HepG2 (cell line): ENCODE measurements around the gene REPIN1. TPM values are rescaled to one million over a fixed set of nuclear protein-coding genes. Genes with fewer than 3 reads are reported as not detected.

Source experiments
- ATF1 ChIP-seq: IDR thresholded peaks from 2 replicates; pipeline ENCODE4 v1.6.1; 2016; ENCODE audit warnings: mild to moderate bottlenecking, control low read depth
- ATF7 ChIP-seq, 2 experiments: fragments of 450-650 bp in 1 of 2; sonication (generic) in 1 of 2; formaldehyde crosslinking in 1 of 2; IDR thresholded peaks; 2 replicates each; pipeline versions ENCODE4 v1.4.0 to v1.6.1; 2016 to 2020; ENCODE audit warnings: antibody characterized with exemption in 1 of 2, mild to moderate bottlenecking in 1 of 2, missing genetic modification reagents in 1 of 2
- CAMTA2 ChIP-seq: sonication (generic); formaldehyde crosslinking; IDR thresholded peaks from 2 replicates; pipeline ENCODE4 v1.4.0; 2020; ENCODE audit warnings: mild to moderate bottlenecking, missing genetic modification reagents, borderline replicate concordance
- DNMT3B ChIP-seq: conservative IDR thresholded peaks from 2 replicates; pipeline ENCODE4 v1.6.1; 2016; ENCODE audit warnings: missing biosample characterization, control low read depth
- EED ChIP-seq: sonication (generic); formaldehyde crosslinking; IDR thresholded peaks from 2 replicates; pipeline ENCODE4 v1.5.0; 2020; ENCODE audit warnings: mild to moderate bottlenecking, missing genetic modification reagents
- ELF1 ChIP-seq: sonication (generic); formaldehyde crosslinking; IDR thresholded peaks from 2 replicates; pipeline ENCODE4 v1.4.0; 2020; ENCODE audit warnings: missing genetic modification reagents
- ELF3 ChIP-seq: IDR thresholded peaks from 2 replicates; pipeline ENCODE4 v1.6.1; 2016; ENCODE audit warnings: missing genetic modification reagents, missing compliant biosample characterization
- EZH2 ChIP-seq: conservative IDR thresholded peaks from 2 replicates; pipeline ENCODE4 v1.6.1; 2012; ENCODE audit warnings: mild to moderate bottlenecking, low read depth, low read length, moderate library complexity
- HMGA1 ChIP-seq: sonication (generic); formaldehyde crosslinking; conservative IDR thresholded peaks from 2 replicates; pipeline ENCODE4 v1.4.0; 2020; ENCODE audit warnings: missing genetic modification reagents
- ISX ChIP-seq: sonication (generic); formaldehyde crosslinking; conservative IDR thresholded peaks from 2 replicates; pipeline ENCODE4 v1.5.0; 2020; ENCODE audit warnings: missing genetic modification reagents
- MTF2 ChIP-seq: sonication (generic); formaldehyde crosslinking; IDR thresholded peaks from 2 replicates; pipeline ENCODE4 v1.5.0; 2020; ENCODE audit warnings: missing genetic modification reagents, borderline replicate concordance
- NFE2L2 ChIP-seq: fragments of 150-350 bp; IDR thresholded peaks from 2 replicates; pipeline ENCODE4 v1.6.1; 2014; ENCODE audit warnings: low read length
- NR2F1 ChIP-seq, 2 experiments: fragments of 450-650 bp in 1 of 2; formaldehyde crosslinking in 1 of 2; IDR thresholded peaks; 2 replicates each; pipeline versions ENCODE4 v1.5.0 to v1.6.1; 2016 to 2020; ENCODE audit warnings: mild to moderate bottlenecking in 1 of 2, missing compliant biosample characterization in 1 of 2, missing genetic modification reagents in 1 of 2, moderate library complexity in 1 of 2
- RFX3 ChIP-seq: IDR thresholded peaks from 2 replicates; pipeline ENCODE4 v1.6.1; 2016; ENCODE audit warnings: missing biosample characterization, missing genetic modification reagents
- SCMH1 ChIP-seq: sonication (generic); formaldehyde crosslinking; IDR thresholded peaks from 2 replicates; pipeline ENCODE4 v1.9.0; 2021; ENCODE audit warnings: missing genetic modification reagents, mild to moderate bottlenecking, borderline replicate concordance
- SRF ChIP-seq: IDR thresholded peaks from 2 replicates; pipeline ENCODE4 v1.6.1; 2011; ENCODE audit warnings: mild to moderate bottlenecking, low read depth, low read length, moderate library complexity
- SRY ChIP-seq: sonication (generic); formaldehyde crosslinking; IDR thresholded peaks from 2 replicates; pipeline ENCODE4 v1.8.0; 2022; ENCODE audit warnings: mild to moderate bottlenecking, missing genetic modification reagents
- TGIF2 ChIP-seq: IDR thresholded peaks from 2 replicates; pipeline ENCODE4 v1.6.1; 2016; ENCODE audit warnings: control low read depth, missing compliant biosample characterization
- ZNF235 ChIP-seq: sonication (generic); formaldehyde crosslinking; IDR thresholded peaks from 2 replicates; pipeline ENCODE4 v1.8.1; 2023; ENCODE audit warnings: mild to moderate bottlenecking, missing genetic modification reagents, borderline replicate concordance
- ZNF253 ChIP-seq: sonication (generic); formaldehyde crosslinking; IDR thresholded peaks from 2 replicates; pipeline ENCODE4 v1.8.0; 2022; ENCODE audit warnings: mild to moderate bottlenecking, missing genetic modification reagents, borderline replicate concordance
- ZNF256 ChIP-seq: sonication (generic); formaldehyde crosslinking; conservative IDR thresholded peaks from 2 replicates; pipeline ENCODE4 v1.4.0; 2020; ENCODE audit warnings: missing genetic modification reagents
- ZNF605 ChIP-seq: sonication (generic); formaldehyde crosslinking; IDR thresholded peaks from 2 replicates; pipeline ENCODE4 v1.8.0; 2022; ENCODE audit warnings: mild to moderate bottlenecking, missing genetic modification reagents
- ZNF703 ChIP-seq: sonication (generic); formaldehyde crosslinking; IDR thresholded peaks from 2 replicates; pipeline ENCODE4 v1.5.1; 2020; ENCODE audit warnings: missing genetic modification reagents, mild to moderate bottlenecking, moderate library complexity, borderline replicate concordance
- ZNF792 ChIP-seq: IDR thresholded peaks from 2 replicates; pipeline ENCODE4 v1.6.1; 2016
- ZSCAN9 ChIP-seq: IDR thresholded peaks from 2 replicates; pipeline ENCODE4 v1.6.1; 2016; ENCODE audit warnings: borderline replicate concordance
- polyA plus RNA-seq, 8 experiments: library from polyadenylated mRNA; depleted of rRNA in 3 of 8; stranded (reverse) in 7 of 8; unstranded in 1 of 8; fragments of >200 nt; fragmentation: Illumina TruSeq in 4 of 8; extraction: Trizol in 4 of 8; gene quantifications; 2 replicates each; pipeline versions ENCODE4 v1.2.1 to v1.2.3, GENCODE V29; 2011 to 2016; ENCODE audit warnings: low read depth in 4 of 8, missing spikeins in 1 of 8, mixed read lengths in 1 of 8; ENCODE audit not compliant: insufficient read depth in 1 of 8
- total RNA-seq, 5 experiments: library from RNA; depleted of rRNA; stranded (reverse); fragments of >200 nt; fragmentation: Illumina TruSeq; extraction: Trizol; gene quantifications; 2 replicates each; pipeline ENCODE4 v1.2.3, GENCODE V29; 2016; ENCODE audit warnings: low read depth in 1 of 5
- TF ChIP-seq, protein P1 (sequence below): sonication (generic); formaldehyde crosslinking; IDR thresholded peaks from 2 replicates; pipeline ENCODE4 v1.4.0; 2020; ENCODE audit warnings: mild to moderate bottlenecking, missing genetic modification reagents
- TF ChIP-seq, protein P2 (sequence below): sonication (generic); formaldehyde crosslinking; IDR thresholded peaks from 2 replicates; pipeline ENCODE4 v1.8.0; 2022; ENCODE audit warnings: missing genetic modification reagents, mild to moderate bottlenecking, inconsistent platforms, borderline replicate concordance
- TF ChIP-seq, protein P3 (sequence below): sonication (generic); formaldehyde crosslinking; IDR thresholded peaks from 2 replicates; pipeline ENCODE4 v1.5.0; 2020; ENCODE audit warnings: mild to moderate bottlenecking, missing genetic modification reagents

Gene REPIN1
- total and polyA plus RNA-seq, 2 of the 13 experiments (the other 11 are each of a cell fraction or from before 2014, with no cell fraction given): 69.9 to 108 TPM

DNA sequence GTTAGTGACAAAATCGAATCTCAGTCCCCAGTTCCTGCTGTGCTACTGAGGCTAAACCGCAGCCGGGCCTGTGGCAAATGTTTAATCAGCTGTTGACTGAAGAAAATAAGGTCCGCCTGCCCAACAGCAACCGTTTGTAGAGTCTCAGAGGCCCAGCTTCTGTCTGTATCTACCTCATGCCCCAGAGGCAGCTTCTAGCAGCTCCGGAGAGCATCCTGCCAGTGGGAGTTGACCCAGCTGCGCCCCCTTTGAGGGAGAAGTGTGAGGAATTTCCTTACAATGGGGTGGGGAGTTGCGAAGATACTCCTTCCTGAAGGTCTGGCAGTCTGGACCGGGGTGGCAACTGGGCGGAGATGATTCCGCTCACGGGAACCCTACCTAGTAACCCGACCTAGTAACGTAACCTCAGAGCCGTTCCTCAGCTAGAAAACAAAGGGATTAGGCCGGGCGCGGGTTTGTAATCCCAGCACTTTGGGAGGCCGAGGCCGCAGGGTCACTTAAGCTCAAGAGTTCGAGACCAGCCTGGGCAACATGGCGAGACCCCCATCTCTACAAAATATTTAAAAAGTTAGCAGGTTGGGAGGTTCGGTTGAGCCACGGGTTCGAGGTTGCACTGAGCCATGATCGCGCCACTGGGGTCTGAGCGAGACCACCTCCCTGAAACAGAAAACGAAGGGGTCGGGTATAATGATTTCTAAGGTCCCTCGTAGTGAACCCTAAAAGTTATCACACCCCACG is 9.7 kb downstream of the REPIN1 start (continued):
- TF ChIP-seq, protein P1, sequence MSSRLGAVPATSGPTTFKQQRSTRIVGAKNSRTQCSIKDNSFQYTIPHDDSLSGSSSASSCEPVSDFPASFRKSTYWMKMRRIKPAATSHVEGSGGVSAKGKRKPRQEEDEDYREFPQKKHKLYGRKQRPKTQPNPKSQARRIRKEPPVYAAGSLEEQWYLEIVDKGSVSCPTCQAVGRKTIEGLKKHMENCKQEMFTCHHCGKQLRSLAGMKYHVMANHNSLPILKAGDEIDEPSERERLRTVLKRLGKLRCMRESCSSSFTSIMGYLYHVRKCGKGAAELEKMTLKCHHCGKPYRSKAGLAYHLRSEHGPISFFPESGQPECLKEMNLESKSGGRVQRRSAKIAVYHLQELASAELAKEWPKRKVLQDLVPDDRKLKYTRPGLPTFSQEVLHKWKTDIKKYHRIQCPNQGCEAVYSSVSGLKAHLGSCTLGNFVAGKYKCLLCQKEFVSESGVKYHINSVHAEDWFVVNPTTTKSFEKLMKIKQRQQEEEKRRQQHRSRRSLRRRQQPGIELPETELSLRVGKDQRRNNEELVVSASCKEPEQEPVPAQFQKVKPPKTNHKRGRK: no peak
- no peak for TF ChIP-seq TGIF2 (CRISPR knock-in tag)
- TF ChIP-seq, protein P2, sequence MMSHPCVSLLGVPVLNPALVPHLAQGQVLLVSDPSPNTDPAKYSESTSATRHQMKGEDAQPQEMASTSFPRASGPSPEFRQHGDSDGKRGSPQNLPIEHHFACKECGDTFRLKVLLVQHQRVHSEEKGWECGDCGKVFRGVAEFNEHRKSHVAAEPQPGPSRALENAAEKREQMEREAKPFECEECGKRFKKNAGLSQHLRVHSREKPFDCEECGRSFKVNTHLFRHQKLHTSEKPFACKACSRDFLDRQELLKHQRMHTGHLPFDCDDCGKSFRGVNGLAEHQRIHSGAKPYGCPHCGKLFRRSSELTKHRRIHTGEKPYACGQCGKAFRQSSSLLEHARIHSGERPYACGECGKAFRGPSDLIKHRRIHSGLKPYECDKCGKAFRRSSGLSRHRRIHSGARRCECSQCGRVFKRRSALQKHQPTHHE (CRISPR knock-in tag): no peak; the same call in 1 of the 2 replicates
- no peak for TF ChIP-seq SCMH1
- TF ChIP-seq, protein P3, sequence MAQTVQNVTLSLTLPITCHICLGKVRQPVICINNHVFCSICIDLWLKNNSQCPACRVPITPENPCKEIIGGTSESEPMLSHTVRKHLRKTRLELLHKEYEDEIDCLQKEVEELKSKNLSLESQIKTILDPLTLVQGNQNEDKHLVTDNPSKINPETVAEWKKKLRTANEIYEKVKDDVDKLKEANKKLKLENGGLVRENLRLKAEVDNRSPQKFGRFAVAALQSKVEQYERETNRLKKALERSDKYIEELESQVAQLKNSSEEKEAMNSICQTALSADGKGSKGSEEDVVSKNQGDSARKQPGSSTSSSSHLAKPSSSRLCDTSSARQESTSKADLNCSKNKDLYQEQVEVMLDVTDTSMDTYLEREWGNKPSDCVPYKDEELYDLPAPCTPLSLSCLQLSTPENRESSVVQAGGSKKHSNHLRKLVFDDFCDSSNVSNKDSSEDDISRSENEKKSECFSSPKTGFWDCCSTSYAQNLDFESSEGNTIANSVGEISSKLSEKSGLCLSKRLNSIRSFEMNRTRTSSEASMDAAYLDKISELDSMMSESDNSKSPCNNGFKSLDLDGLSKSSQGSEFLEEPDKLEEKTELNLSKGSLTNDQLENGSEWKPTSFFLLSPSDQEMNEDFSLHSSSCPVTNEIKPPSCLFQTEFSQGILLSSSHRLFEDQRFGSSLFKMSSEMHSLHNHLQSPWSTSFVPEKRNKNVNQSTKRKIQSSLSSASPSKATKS: no peak
- no peak; the same call in 1 of the 2 replicates for TF ChIP-seq SRY (CRISPR knock-in tag)
- no peak for TF ChIP-seq ISX (CRISPR knock-in tag)
- TF ChIP-seq ZNF253 (CRISPR knock-in tag): no peak
- TF ChIP-seq ATF7 (IDR thresholded peaks at IDR 0.05): no peak
- TF ChIP-seq ATF7 (CRISPR knock-in tag; IDR thresholded peaks at IDR 0.05): no peak
- no peak for TF ChIP-seq MTF2
- TF ChIP-seq NFE2L2: no peak
- TF ChIP-seq ELF1 (CRISPR knock-in tag): no peak
- no peak for TF ChIP-seq EED (CRISPR knock-in tag)
- TF ChIP-seq ZNF256: no peak
- no peak for TF ChIP-seq NR2F1 (CRISPR knock-in tag; IDR thresholded peaks at IDR 0.05)
- no peak for TF ChIP-seq ZSCAN9 (CRISPR knock-in tag)
- no peak for TF ChIP-seq SRF
- no peak; the same call in 1 of the 2 replicates for TF ChIP-seq ZNF605 (CRISPR knock-in tag)
- TF ChIP-seq ELF3 (CRISPR knock-in tag): no peak; the same call in 1 of the 2 replicates
- no peak for TF ChIP-seq ZNF235 (CRISPR knock-in tag)
- TF ChIP-seq ZNF703 (CRISPR knock-in tag): 0 out of 2 replicates have a peak, but pooled peaks have one; percentile 77
- no peak for TF ChIP-seq CAMTA2 (CRISPR knock-in tag)
- TF ChIP-seq HMGA1 (CRISPR knock-in tag): no peak
- TF ChIP-seq DNMT3B (CRISPR knock-in tag): no peak
- no peak; the same call in 1 of the 2 replicates for TF ChIP-seq ZNF792 (CRISPR knock-in tag)
- no peak for TF ChIP-seq ATF1
- no peak for TF ChIP-seq RFX3 (CRISPR knock-in tag)
- no peak for TF ChIP-seq EZH2
